ENCODE results near the gene ZNF397.

Gene ZNF397

DNA sequence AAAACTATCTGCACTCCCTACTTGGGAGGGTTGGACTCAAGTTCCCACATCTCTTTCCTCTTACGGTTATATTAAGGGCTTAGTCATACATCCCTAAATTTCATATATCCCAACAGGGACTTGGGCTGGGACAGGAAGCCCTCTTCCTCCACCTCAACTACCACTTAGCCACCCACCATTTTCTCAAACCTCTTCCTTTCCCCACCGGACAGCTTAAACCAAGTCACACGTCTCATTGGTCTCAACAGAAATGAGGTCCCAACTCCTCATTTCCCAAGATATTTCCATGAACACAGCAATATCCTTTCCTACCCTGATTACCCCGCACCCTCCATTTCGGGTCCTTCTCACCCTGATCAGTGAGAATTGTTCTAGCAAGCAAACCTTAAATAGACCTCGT lies 48.5 kb downstream of the ZNF397 start:
- no peaks in the 10 kb centered on the region for H3F3A ChIP-seq (ENCODE audit: insufficient read depth, low read length)
- peaks cover 24% of the 10 kb centered on the region for H3K4me1 ChIP-seq (ENCODE audit: insufficient read depth, low read length, severe bottlenecking)
- H2AFZ ChIP-seq (ENCODE audit: low read length), result peak overlapping the region; percentile 44; the same call in 1 of the 2 replicates
- peak overlapping the region; percentile 91 for H3K9ac ChIP-seq (ENCODE audit: low read length)
- no peaks in the 10 kb centered on the region for H4K20me1 ChIP-seq (ENCODE audit: insufficient read depth, low read length)
- peak overlapping the region; percentile 91 for H3K4me3 ChIP-seq (ENCODE audit: low read depth, low read length, poor library complexity, severe bottlenecking)
- peaks cover 21% of the 10 kb centered on the region for H3K9me3 ChIP-seq (ENCODE audit: low read length)
- no peaks in the 10 kb centered on the region for H3K27me3 ChIP-seq (ENCODE audit: insufficient read depth, low read length)
- H3K79me2 ChIP-seq (ENCODE audit: insufficient read depth, low read length), result peaks cover 14% of the 10 kb centered on the region
- H3K9me2 ChIP-seq (ENCODE audit: low read depth, low read length), result no peaks in the 10 kb centered on the region
- peak overlapping the region; percentile 68 for H3K27ac ChIP-seq (ENCODE audit: low read depth, low read length, poor library complexity, severe bottlenecking)
- no peak for TF ChIP-seq EZH2 (IDR thresholded peaks at IDR 0.05; ENCODE audit: borderline replicate concordance, low read length)
- TF ChIP-seq, protein P1, sequence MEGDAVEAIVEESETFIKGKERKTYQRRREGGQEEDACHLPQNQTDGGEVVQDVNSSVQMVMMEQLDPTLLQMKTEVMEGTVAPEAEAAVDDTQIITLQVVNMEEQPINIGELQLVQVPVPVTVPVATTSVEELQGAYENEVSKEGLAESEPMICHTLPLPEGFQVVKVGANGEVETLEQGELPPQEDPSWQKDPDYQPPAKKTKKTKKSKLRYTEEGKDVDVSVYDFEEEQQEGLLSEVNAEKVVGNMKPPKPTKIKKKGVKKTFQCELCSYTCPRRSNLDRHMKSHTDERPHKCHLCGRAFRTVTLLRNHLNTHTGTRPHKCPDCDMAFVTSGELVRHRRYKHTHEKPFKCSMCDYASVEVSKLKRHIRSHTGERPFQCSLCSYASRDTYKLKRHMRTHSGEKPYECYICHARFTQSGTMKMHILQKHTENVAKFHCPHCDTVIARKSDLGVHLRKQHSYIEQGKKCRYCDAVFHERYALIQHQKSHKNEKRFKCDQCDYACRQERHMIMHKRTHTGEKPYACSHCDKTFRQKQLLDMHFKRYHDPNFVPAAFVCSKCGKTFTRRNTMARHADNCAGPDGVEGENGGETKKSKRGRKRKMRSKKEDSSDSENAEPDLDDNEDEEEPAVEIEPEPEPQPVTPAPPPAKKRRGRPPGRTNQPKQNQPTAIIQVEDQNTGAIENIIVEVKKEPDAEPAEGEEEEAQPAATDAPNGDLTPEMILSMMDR (IDR thresholded peaks at IDR 0.05; ENCODE audit: low read length), result no peak
- H3K36me3 ChIP-seq (ENCODE audit: insufficient read depth, low read length), result peaks cover 36% of the 10 kb centered on the region
- H3K4me2 ChIP-seq (ENCODE audit: low read length), result peak overlapping the region; percentile 92

- peak overlapping the region; percentile 92 for H3K4me2 ChIP-seq (ENCODE audit: low read length)
- peak overlapping the region; percentile 68 for H3K27ac ChIP-seq (ENCODE audit: low read depth, low read length, poor library complexity, severe bottlenecking)
- no peaks in the 10 kb centered on the region for H4K20me1 ChIP-seq (ENCODE audit: insufficient read depth, low read length)
- TF ChIP-seq, protein P1 (IDR thresholded peaks at IDR 0.05; ENCODE audit: low read length), result no peak
- TF ChIP-seq EZH2 (IDR thresholded peaks at IDR 0.05; ENCODE audit: borderline replicate concordance, low read length), result no peak
- H3K36me3 ChIP-seq (ENCODE audit: insufficient read depth, low read length), result peaks cover 36% of the 10 kb centered on the region
- H3K4me1 ChIP-seq (ENCODE audit: insufficient read depth, low read length, severe bottlenecking), result peaks cover 24% of the 10 kb centered on the region
- H3K79me2 ChIP-seq (ENCODE audit: insufficient read depth, low read length), result peaks cover 14% of the 10 kb centered on the region
- H3K9me3 ChIP-seq (ENCODE audit: low read length), result peaks cover 23% of the 10 kb centered on the region
- H3K9ac ChIP-seq (ENCODE audit: low read length), result peak overlapping the region; percentile 91
- no peaks in the 10 kb centered on the region for H3F3A ChIP-seq (ENCODE audit: insufficient read depth, low read length)
- H3K9me2 ChIP-seq (ENCODE audit: low read depth, low read length), result no peaks in the 10 kb centered on the region
- H3K4me3 ChIP-seq (ENCODE audit: low read depth, low read length, poor library complexity, severe bottlenecking), result peak overlapping the region; percentile 91
- peak overlapping the region; percentile 44; the same call in 1 of the 2 replicates for H2AFZ ChIP-seq (ENCODE audit: low read length)
- no peaks in the 10 kb centered on the region for H3K27me3 ChIP-seq (ENCODE audit: insufficient read depth, low read length)
Measured at GRCh38 chr18:35289727-35290093, 48.9 kb downstream of the ZNF397 start.

GRCh38 chr18:35290094-35290735 lies 49.4 kb downstream of the ZNF397 start, which contains the start of gene ZSCAN30:
Gene ZSCAN30, minus strand, starts transcription at chr18:35290229. Its CDS starts 25,877 bp downstream, at chr18:35264352.
- peak within 1 kb of the TSS; percentile 44; the same call in 1 of the 2 replicates for H2AFZ ChIP-seq (ENCODE audit: low read length)
- H3K4me3 ChIP-seq (ENCODE audit: low read depth, low read length, poor library complexity, severe bottlenecking), result peak within 1 kb of the TSS; percentile 91
- H3F3A ChIP-seq (ENCODE audit: insufficient read depth, low read length), result no peaks in the 10 kb centered on the region
- H3K79me2 ChIP-seq (ENCODE audit: insufficient read depth, low read length), result peaks cover 14% of the 10 kb centered on the region
- H3K4me2 ChIP-seq (ENCODE audit: low read length), result peak within 1 kb of the TSS; percentile 92
- peaks cover 38% of the 10 kb centered on the region for H3K36me3 ChIP-seq (ENCODE audit: insufficient read depth, low read length)
- H3K27ac ChIP-seq (ENCODE audit: low read depth, low read length, poor library complexity, severe bottlenecking), result peak within 1 kb of the TSS; percentile 68
- H3K9me3 ChIP-seq (ENCODE audit: low read length), result peaks cover 24% of the 10 kb centered on the region
- no peaks in the 10 kb centered on the region for H3K9me2 ChIP-seq (ENCODE audit: low read depth, low read length)
- H3K27me3 ChIP-seq (ENCODE audit: insufficient read depth, low read length), result no peaks in the 10 kb centered on the region
- TF ChIP-seq EZH2 (IDR thresholded peaks at IDR 0.05; ENCODE audit: borderline replicate concordance, low read length), result no peak
- TF ChIP-seq, protein P1 (IDR thresholded peaks at IDR 0.05; ENCODE audit: low read length), result no peak
- H3K9ac ChIP-seq (ENCODE audit: low read length), result peak within 1 kb of the TSS; percentile 91
- H4K20me1 ChIP-seq (ENCODE audit: insufficient read depth, low read length), result no peaks in the 10 kb centered on the region
- H3K4me1 ChIP-seq (ENCODE audit: insufficient read depth, low read length, severe bottlenecking), result peaks cover 24% of the 10 kb centered on the region
